Measurements from ENCODE around the gene POTEI. TPM values are rescaled to one million over a fixed set of nuclear protein-coding genes. Genes with fewer than 3 reads are reported as not detected.
"Not testable (repeated sequence)": the region's sequence is repeated elsewhere in the genome, so short reads cannot be mapped to it uniquely, and the experiment has no call there.

Gene POTEI
- total RNA-seq, 1 experiment from 2014 or later = 1.2 TPM

DNA sequence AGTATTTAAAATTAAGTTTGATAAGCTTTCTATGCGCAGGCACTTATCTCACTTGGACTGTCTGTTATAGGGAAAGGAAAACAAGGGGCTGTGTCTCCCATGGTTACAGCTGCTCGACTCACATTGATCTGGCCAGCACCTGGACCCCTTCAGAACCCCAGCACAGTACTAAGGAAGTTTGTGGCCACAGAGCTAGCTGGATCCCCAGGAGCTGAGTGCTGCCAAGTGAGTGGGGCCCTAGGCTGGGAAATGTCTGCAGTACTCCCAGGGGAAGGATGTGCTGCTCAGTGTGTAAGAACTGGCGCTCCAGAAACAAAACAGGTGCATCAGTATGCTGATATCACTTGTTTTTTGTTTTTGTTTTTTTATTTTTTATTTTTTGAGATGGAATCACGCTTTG is 21.1 kb upstream of the POTEI start:
- H2AK5ac ChIP-seq (ENCODE audit: insufficient read length, low read length); H4K20me1 ChIP-seq (ENCODE audit: control insufficient read depth, insufficient read depth, insufficient read length); H3K14ac ChIP-seq (ENCODE audit: insufficient read depth, low read length); H2BK15ac ChIP-seq (ENCODE audit: low read depth, low read length); H3K79me1 ChIP-seq (ENCODE audit: insufficient read depth, low read depth, low read length, poor library complexity, severe bottlenecking); H3K27ac ChIP-seq (ENCODE audit: insufficient read length, low read depth, low read length); H4K5ac ChIP-seq (ENCODE audit: insufficient read length, low read depth, low read length); DNase-seq; H3K4ac ChIP-seq (ENCODE audit: low read depth, low read length); H2BK12ac ChIP-seq (ENCODE audit: insufficient read length, low read depth, low read length); H2AFZ ChIP-seq (ENCODE audit: low read length); H3K4me3 Mint-ChIP-seq; H3T11ph ChIP-seq (ENCODE audit: low read length); H3K27me3 Mint-ChIP-seq (ENCODE audit: low read depth); H4K91ac ChIP-seq (ENCODE audit: insufficient read length, low read depth, low read length); H4K8ac ChIP-seq (replicated peaks; ENCODE audit: insufficient read length, low read depth, low read length); H3K56ac ChIP-seq (ENCODE audit: insufficient read length, low read depth, low read length); H3K9ac ChIP-seq (ENCODE audit: extremely low read depth, insufficient read length, low read length); H3K18ac ChIP-seq (ENCODE audit: insufficient read length, low read depth, low read length); H3K79me2 ChIP-seq (ENCODE audit: insufficient read depth, low read length); H3K27me3 ChIP-seq (ENCODE audit: insufficient read depth, low read length); H3K4me1 Mint-ChIP-seq; H3K23me2 ChIP-seq (ENCODE audit: insufficient read length, low read depth, low read length, poor library complexity, severe bottlenecking); H3K4me2 ChIP-seq (ENCODE audit: insufficient read depth, insufficient read length, low read length); H3K4me1 ChIP-seq (ENCODE audit: insufficient read depth, low read length); H2BK5ac ChIP-seq (ENCODE audit: insufficient read length, low read length); H3K9me3 Mint-ChIP-seq; H3K9me3 ChIP-seq (ENCODE audit: control insufficient read depth, low read depth, low read length); H3K23ac ChIP-seq (ENCODE audit: insufficient read length, low read depth, low read length); H3K36me3 Mint-ChIP-seq (ENCODE audit: insufficient read depth in 1 of 3, low read depth in 3 of 3); H2BK20ac ChIP-seq (ENCODE audit: low read depth, low read length, poor library complexity, severe bottlenecking); H2BK120ac ChIP-seq (ENCODE audit: low read depth, low read length, poor library complexity, severe bottlenecking); H3K27ac Mint-ChIP-seq: not testable (repeated sequence)
- WGBS (ENCODE audit: extremely low coverage, insufficient read length, low lambda C conversion rate) = no CpG with 5 or more reads among the region's 4 CpGs

GRCh38 chr2:130529545-130529944 is 20.4 kb upstream of the POTEI start:
- H2AK5ac ChIP-seq (ENCODE audit: insufficient read length, low read length); H3K27me3 Mint-ChIP-seq (ENCODE audit: low read depth); H3K23ac ChIP-seq (ENCODE audit: insufficient read length, low read depth, low read length); H2AFZ ChIP-seq (ENCODE audit: low read length); H3K18ac ChIP-seq (ENCODE audit: insufficient read length, low read depth, low read length); H3K79me2 ChIP-seq (ENCODE audit: insufficient read depth, low read length); H3K9me3 ChIP-seq (ENCODE audit: control insufficient read depth, low read depth, low read length); H3K23me2 ChIP-seq (ENCODE audit: insufficient read length, low read depth, low read length, poor library complexity, severe bottlenecking); H4K8ac ChIP-seq (replicated peaks; ENCODE audit: insufficient read length, low read depth, low read length); H2BK12ac ChIP-seq (ENCODE audit: insufficient read length, low read depth, low read length); H2BK5ac ChIP-seq (ENCODE audit: insufficient read length, low read length); H2BK120ac ChIP-seq (ENCODE audit: low read depth, low read length, poor library complexity, severe bottlenecking); H4K20me1 ChIP-seq (ENCODE audit: control insufficient read depth, insufficient read depth, insufficient read length); H3K4me1 Mint-ChIP-seq; H3K4me3 Mint-ChIP-seq; H2BK15ac ChIP-seq (ENCODE audit: low read depth, low read length); H3K27me3 ChIP-seq (ENCODE audit: insufficient read depth, low read length); H3K14ac ChIP-seq (ENCODE audit: insufficient read depth, low read length); H2BK20ac ChIP-seq (ENCODE audit: low read depth, low read length, poor library complexity, severe bottlenecking); H3K4me1 ChIP-seq (ENCODE audit: insufficient read depth, low read length); H3K27ac ChIP-seq (ENCODE audit: insufficient read length, low read depth, low read length); H3K4ac ChIP-seq (ENCODE audit: low read depth, low read length); H3K56ac ChIP-seq (ENCODE audit: insufficient read length, low read depth, low read length); H3K4me2 ChIP-seq (ENCODE audit: insufficient read depth, insufficient read length, low read length); H4K5ac ChIP-seq (ENCODE audit: insufficient read length, low read depth, low read length); H4K91ac ChIP-seq (ENCODE audit: insufficient read length, low read depth, low read length); H3T11ph ChIP-seq (ENCODE audit: low read length); H3K36me3 Mint-ChIP-seq (ENCODE audit: insufficient read depth in 1 of 3, low read depth in 3 of 3); H3K9ac ChIP-seq (ENCODE audit: extremely low read depth, insufficient read length, low read length); H3K79me1 ChIP-seq (ENCODE audit: insufficient read depth, low read depth, low read length, poor library complexity, severe bottlenecking); DNase-seq; H3K27ac Mint-ChIP-seq; H3K9me3 Mint-ChIP-seq: not testable (repeated sequence)
- WGBS (ENCODE audit: extremely low coverage, insufficient read length, low lambda C conversion rate) = no CpG with 5 or more reads among the region's 6 CpGs

Data from H9 (cell line).